Liver (tissue), 3 donors: ENCODE results near the gene FAM171A1.

Experiments
- EGR1 ChIP-seq, 2 donors: IDR thresholded peaks; 2 replicates each; pipeline ENCODE4 v1.6.1; 2016 to 2018; ENCODE audit warnings: antibody characterized with exemption in 2 of 2, low read depth in 2 of 2
- FOXA1 ChIP-seq: IDR thresholded peaks from 2 replicates; pipeline ENCODE4 v1.6.1; 2016; ENCODE audit warnings: antibody characterized with exemption
- GABPA ChIP-seq, 2 donors: IDR thresholded peaks in 1 of 2; conservative IDR thresholded peaks in 1 of 2; 2 replicates each; pipeline ENCODE4 v1.6.1; 2016; ENCODE audit warnings: antibody characterized with exemption in 2 of 2, mild to moderate bottlenecking in 1 of 2, moderate library complexity in 1 of 2
- JUND ChIP-seq, 2 donors: IDR thresholded peaks; 2 replicates each; pipeline ENCODE4 v1.6.1; 2016; ENCODE audit warnings: antibody characterized with exemption in 2 of 2
- RAD21 ChIP-seq, 2 donors: IDR thresholded peaks; 2 replicates each; pipeline ENCODE4 v1.6.1; 2016; ENCODE audit warnings: antibody characterized with exemption in 2 of 2, mild to moderate bottlenecking in 2 of 2
- RXRA ChIP-seq, 2 donors: IDR thresholded peaks; 2 replicates each; pipeline ENCODE4 v1.6.1; 2017 to 2018; ENCODE audit warnings: antibody characterized with exemption in 2 of 2, mild to moderate bottlenecking in 1 of 2
- SP1 ChIP-seq: IDR thresholded peaks from 2 replicates; pipeline ENCODE4 v1.6.1; 2018; ENCODE audit warnings: antibody characterized with exemption, mild to moderate bottlenecking
- TAF1 ChIP-seq: conservative IDR thresholded peaks from 2 replicates; pipeline ENCODE4 v1.6.1; 2016; ENCODE audit warnings: antibody characterized with exemption, mild to moderate bottlenecking
- YY1 ChIP-seq: IDR thresholded peaks from 2 replicates; pipeline ENCODE4 v1.6.1; 2016; ENCODE audit warnings: antibody characterized with exemption, mild to moderate bottlenecking
- TF ChIP-seq, protein P1 (sequence below): fragments of 150-350 bp; IDR thresholded peaks from 2 replicates; pipeline ENCODE4 v1.5.1; 2017; ENCODE audit warnings: improper control_type of control experiment, low read depth, low read length; ENCODE audit not compliant: missing input control
- TF ChIP-seq, protein P2 (sequence below): IDR thresholded peaks from 2 replicates; pipeline ENCODE4 v1.6.1; 2016; ENCODE audit warnings: antibody characterized with exemption
- TF ChIP-seq, protein P3 (sequence below): IDR thresholded peaks from 2 replicates; pipeline ENCODE4 v1.6.1; 2016; ENCODE audit warnings: antibody characterized with exemption
- TF ChIP-seq, protein P4 (sequence below): IDR thresholded peaks from 2 replicates; pipeline ENCODE4 v1.6.1; 2016; ENCODE audit warnings: antibody characterized with exemption
- TF ChIP-seq, protein P5 (sequence below): IDR thresholded peaks from 2 replicates; pipeline ENCODE4 v1.6.1; 2016; ENCODE audit warnings: antibody characterized with exemption, mild to moderate bottlenecking
- donor health status: healthy.
- donor health status: healthy.

DNA sequence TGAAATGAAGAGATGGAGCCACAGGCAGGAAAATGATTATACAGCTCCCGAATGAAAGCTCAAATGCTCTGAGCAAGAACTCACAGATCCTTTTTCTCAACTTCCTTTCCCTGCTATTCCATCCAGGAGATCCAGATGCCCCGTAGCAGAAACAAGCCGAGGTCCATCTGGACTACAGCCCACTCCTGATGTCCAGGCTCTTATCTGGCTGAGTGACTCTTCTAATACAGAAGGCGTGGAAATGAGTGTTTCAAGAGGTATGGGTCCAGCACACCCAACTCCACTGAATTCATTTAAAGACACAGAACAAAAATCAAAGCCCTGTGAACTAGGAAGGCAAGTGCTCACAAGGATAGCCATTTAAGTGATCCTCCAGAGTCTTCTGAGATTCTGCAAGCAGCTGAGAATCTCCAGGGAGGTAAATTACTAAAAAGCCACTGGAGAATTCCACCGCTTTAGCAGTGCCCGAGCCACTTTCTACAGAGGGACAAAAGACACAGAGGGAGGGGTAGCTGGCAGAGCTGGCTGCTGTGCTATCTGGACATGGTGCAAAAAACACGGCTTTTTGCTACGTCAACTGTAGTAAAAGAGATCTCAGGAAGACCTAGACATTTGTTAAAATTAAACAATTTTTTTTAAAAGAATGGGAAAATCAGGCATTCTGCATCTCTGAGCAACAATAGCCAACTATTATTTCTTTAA, 24.5 kb downstream of the FAM171A1 start:
- TF ChIP-seq, protein P1, sequence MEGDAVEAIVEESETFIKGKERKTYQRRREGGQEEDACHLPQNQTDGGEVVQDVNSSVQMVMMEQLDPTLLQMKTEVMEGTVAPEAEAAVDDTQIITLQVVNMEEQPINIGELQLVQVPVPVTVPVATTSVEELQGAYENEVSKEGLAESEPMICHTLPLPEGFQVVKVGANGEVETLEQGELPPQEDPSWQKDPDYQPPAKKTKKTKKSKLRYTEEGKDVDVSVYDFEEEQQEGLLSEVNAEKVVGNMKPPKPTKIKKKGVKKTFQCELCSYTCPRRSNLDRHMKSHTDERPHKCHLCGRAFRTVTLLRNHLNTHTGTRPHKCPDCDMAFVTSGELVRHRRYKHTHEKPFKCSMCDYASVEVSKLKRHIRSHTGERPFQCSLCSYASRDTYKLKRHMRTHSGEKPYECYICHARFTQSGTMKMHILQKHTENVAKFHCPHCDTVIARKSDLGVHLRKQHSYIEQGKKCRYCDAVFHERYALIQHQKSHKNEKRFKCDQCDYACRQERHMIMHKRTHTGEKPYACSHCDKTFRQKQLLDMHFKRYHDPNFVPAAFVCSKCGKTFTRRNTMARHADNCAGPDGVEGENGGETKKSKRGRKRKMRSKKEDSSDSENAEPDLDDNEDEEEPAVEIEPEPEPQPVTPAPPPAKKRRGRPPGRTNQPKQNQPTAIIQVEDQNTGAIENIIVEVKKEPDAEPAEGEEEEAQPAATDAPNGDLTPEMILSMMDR, result no peak
- TF ChIP-seq RAD21 (IDR thresholded peaks at IDR 0.05), result no peak
- TF ChIP-seq, protein P2, sequence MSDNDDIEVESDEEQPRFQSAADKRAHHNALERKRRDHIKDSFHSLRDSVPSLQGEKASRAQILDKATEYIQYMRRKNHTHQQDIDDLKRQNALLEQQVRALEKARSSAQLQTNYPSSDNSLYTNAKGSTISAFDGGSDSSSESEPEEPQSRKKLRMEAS, result no peak
- TF ChIP-seq EGR1 (IDR thresholded peaks at IDR 0.05; ENCODE audit: low read depth in 2 of 2), result no peak
- no peak for TF ChIP-seq TAF1
- TF ChIP-seq, protein P3, sequence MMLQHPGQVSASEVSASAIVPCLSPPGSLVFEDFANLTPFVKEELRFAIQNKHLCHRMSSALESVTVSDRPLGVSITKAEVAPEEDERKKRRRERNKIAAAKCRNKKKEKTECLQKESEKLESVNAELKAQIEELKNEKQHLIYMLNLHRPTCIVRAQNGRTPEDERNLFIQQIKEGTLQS, result no peak
- TF ChIP-seq GABPA (IDR thresholded peaks at IDR 0.05 in 1 of 2, conservative IDR thresholded peaks at IDR 0.05 in 1 of 2), result no peak
- TF ChIP-seq YY1, result no peak
- TF ChIP-seq FOXA1, result no peak
- no peak for TF ChIP-seq SP1
- no peak for TF ChIP-seq RXRA (IDR thresholded peaks at IDR 0.05)
- no peak for TF ChIP-seq JUND (IDR thresholded peaks at IDR 0.05)
- TF ChIP-seq, protein P4, sequence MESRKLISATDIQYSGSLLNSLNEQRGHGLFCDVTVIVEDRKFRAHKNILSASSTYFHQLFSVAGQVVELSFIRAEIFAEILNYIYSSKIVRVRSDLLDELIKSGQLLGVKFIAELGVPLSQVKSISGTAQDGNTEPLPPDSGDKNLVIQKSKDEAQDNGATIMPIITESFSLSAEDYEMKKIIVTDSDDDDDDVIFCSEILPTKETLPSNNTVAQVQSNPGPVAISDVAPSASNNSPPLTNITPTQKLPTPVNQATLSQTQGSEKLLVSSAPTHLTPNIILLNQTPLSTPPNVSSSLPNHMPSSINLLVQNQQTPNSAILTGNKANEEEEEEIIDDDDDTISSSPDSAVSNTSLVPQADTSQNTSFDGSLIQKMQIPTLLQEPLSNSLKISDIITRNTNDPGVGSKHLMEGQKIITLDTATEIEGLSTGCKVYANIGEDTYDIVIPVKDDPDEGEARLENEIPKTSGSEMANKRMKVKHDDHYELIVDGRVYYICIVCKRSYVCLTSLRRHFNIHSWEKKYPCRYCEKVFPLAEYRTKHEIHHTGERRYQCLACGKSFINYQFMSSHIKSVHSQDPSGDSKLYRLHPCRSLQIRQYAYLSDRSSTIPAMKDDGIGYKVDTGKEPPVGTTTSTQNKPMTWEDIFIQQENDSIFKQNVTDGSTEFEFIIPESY, result no peak
- TF ChIP-seq, protein P5, sequence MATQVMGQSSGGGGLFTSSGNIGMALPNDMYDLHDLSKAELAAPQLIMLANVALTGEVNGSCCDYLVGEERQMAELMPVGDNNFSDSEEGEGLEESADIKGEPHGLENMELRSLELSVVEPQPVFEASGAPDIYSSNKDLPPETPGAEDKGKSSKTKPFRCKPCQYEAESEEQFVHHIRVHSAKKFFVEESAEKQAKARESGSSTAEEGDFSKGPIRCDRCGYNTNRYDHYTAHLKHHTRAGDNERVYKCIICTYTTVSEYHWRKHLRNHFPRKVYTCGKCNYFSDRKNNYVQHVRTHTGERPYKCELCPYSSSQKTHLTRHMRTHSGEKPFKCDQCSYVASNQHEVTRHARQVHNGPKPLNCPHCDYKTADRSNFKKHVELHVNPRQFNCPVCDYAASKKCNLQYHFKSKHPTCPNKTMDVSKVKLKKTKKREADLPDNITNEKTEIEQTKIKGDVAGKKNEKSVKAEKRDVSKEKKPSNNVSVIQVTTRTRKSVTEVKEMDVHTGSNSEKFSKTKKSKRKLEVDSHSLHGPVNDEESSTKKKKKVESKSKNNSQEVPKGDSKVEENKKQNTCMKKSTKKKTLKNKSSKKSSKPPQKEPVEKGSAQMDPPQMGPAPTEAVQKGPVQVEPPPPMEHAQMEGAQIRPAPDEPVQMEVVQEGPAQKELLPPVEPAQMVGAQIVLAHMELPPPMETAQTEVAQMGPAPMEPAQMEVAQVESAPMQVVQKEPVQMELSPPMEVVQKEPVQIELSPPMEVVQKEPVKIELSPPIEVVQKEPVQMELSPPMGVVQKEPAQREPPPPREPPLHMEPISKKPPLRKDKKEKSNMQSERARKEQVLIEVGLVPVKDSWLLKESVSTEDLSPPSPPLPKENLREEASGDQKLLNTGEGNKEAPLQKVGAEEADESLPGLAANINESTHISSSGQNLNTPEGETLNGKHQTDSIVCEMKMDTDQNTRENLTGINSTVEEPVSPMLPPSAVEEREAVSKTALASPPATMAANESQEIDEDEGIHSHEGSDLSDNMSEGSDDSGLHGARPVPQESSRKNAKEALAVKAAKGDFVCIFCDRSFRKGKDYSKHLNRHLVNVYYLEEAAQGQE, result no peak
